Measurements from ENCODE around the gene INSR. TPM values are rescaled to one million over a fixed set of nuclear protein-coding genes. Genes with fewer than 3 reads are reported as not detected.

Gene INSR
- total RNA-seq, 3 donors from 2014 or later (not counting 1 experiment from before 2014, with no cell fraction given) = 0.50 to 4.9 (median 2.0) TPM

- Histone ChIP-seq H3K4me1 (ENCODE audit: control insufficient read depth, insufficient read depth, low read length) (peaks cover under 1% of the 10 kb centered on the region), H3K36me3 (ENCODE audit: control insufficient read depth, insufficient read depth, low read length) (no peaks in the 10 kb centered on the region), H3K27ac (ENCODE audit: low read length) (no peak overlapping the region), H3K9me3 (ENCODE audit: control insufficient read depth, insufficient read depth, low read length) (no peaks in the 10 kb centered on the region), H3K4me3 (ENCODE audit: low read length) (no peak overlapping the region), H3K27me3 (ENCODE audit: control insufficient read depth, insufficient read depth, low read length) (no peaks in the 10 kb centered on the region)
- H3K36me3 Mint-ChIP-seq = no peaks in the 10 kb centered on the region
- intact Hi-C loops (cut with micrococcal nuclease) = no loop called here
- no peak for DNase-seq
- H3K27ac Mint-ChIP-seq = no peak overlapping the region
- TF ChIP-seq, protein P1, sequence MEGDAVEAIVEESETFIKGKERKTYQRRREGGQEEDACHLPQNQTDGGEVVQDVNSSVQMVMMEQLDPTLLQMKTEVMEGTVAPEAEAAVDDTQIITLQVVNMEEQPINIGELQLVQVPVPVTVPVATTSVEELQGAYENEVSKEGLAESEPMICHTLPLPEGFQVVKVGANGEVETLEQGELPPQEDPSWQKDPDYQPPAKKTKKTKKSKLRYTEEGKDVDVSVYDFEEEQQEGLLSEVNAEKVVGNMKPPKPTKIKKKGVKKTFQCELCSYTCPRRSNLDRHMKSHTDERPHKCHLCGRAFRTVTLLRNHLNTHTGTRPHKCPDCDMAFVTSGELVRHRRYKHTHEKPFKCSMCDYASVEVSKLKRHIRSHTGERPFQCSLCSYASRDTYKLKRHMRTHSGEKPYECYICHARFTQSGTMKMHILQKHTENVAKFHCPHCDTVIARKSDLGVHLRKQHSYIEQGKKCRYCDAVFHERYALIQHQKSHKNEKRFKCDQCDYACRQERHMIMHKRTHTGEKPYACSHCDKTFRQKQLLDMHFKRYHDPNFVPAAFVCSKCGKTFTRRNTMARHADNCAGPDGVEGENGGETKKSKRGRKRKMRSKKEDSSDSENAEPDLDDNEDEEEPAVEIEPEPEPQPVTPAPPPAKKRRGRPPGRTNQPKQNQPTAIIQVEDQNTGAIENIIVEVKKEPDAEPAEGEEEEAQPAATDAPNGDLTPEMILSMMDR (IDR thresholded peaks at IDR 0.05) = no peak
- H3K4me1 Mint-ChIP-seq = peaks cover 0 to 2% of the 10 kb centered on the region in 2 donors
- ATAC-seq = peak in 1 of 3 donors; percentile 35
- no peaks in the 10 kb centered on the region for H3K9me3 Mint-ChIP-seq
- no peaks in the 10 kb centered on the region for H3K27me3 Mint-ChIP-seq (ENCODE audit: low read depth in 2 of 2)
- H3K4me3 Mint-ChIP-seq = no peak overlapping the region
Measured at GRCh38 chr19:7104747-7105447, 189.3 kb downstream of the INSR start.

DNA sequence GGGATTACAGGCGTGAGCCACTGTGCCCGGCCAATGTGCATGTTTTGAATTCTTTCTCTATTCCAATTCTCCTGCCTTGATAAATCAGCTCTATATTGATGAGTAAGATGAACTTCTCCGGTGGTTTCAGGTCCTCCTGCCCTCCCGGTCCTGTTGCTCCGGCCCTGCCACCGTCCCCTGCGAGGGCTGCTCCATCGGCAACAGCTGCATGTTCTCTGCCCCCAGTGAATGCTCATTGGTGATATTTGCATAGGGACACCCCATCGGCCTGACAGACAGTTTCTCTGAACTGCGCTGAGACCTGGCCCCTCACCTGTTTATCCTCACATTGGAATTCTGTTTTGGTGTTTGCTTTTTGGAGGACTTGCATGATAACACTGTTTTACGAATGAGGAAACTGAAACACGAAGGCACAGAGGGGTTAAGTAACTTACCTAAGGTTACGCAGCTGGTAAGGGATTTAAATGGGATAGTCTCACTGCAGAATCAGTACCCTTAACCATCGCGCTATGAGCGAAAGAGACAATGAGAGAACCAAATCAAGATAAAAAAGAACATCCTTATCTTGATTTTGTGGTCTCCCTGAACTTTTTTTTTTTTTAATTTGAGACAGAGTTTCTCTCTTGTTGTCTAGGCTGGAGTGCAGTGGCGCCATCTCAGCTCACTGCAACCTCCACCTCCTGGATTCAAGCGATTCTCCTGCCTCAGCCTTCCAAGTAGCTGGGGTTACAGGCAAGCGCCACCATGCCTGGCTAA, 192.5 kb downstream of the INSR start:
- Mint-ChIP-seq H3K4me1 (peaks cover 10 to 20% of the 10 kb centered on the region in 2 donors), H3K27ac (no peak overlapping the region), H3K27me3 (ENCODE audit: low read depth in 2 of 2) (no peaks in the 10 kb centered on the region), H3K36me3 (no peaks in the 10 kb centered on the region), H3K4me3 (peak overlapping the region; percentile 49), H3K9me3 (peaks cover 2 to 6% of the 10 kb centered on the region in 2 donors)
- H3K36me3 ChIP-seq (ENCODE audit: control insufficient read depth, insufficient read depth, low read length) = no peaks in the 10 kb centered on the region
- ATAC-seq (no peak), DNase-seq (peak in 1 of 2 donors; percentile 48)
- no peak overlapping the region for H3K4me3 ChIP-seq (ENCODE audit: low read length)
- no peak overlapping the region for H3K27ac ChIP-seq (ENCODE audit: low read length)
- peaks cover 10% of the 10 kb centered on the region for H3K4me1 ChIP-seq (ENCODE audit: control insufficient read depth, insufficient read depth, low read length)
- peaks cover 12% of the 10 kb centered on the region for H3K9me3 ChIP-seq (ENCODE audit: control insufficient read depth, insufficient read depth, low read length)
- TF ChIP-seq, protein P1 (IDR thresholded peaks at IDR 0.05) = no peak
- H3K27me3 ChIP-seq (ENCODE audit: control insufficient read depth, insufficient read depth, low read length) = no peaks in the 10 kb centered on the region
- WGBS (ENCODE audit: insufficient coverage) = 80% methylated on average over 16 of the region's 19 CpGs
- intact Hi-C loops (cut with micrococcal nuclease) = loop anchor here (1.0 kb wide), 3 partner anchors 240 to 698 kb away; no protein-coding TSS in a partner anchor

GRCh38 chr19:7099597-7099921, 194.7 kb downstream of the INSR start:
- peaks cover 10% of the 10 kb centered on the region for H3K4me1 ChIP-seq (ENCODE audit: control insufficient read depth, insufficient read depth, low read length)
- Mint-ChIP-seq H3K4me1 (peaks cover 10 to 20% of the 10 kb centered on the region in 2 donors), H3K27me3 (ENCODE audit: low read depth in 2 of 2) (no peaks in the 10 kb centered on the region), H3K36me3 (peaks cover 7% of the 10 kb centered on the region), H3K9me3 (peaks cover 6 to 10% of the 10 kb centered on the region in 2 donors), H3K27ac (peak overlapping the region; percentile 86 to 97), H3K4me3 (peak overlapping the region; percentile 86)
- DNase-seq (no peak), ATAC-seq (no peak)
- no peaks in the 10 kb centered on the region for H3K27me3 ChIP-seq (ENCODE audit: control insufficient read depth, insufficient read depth, low read length)
- no peaks in the 10 kb centered on the region for H3K36me3 ChIP-seq (ENCODE audit: control insufficient read depth, insufficient read depth, low read length)
- H3K4me3 ChIP-seq (ENCODE audit: low read length) = peak overlapping the region; percentile 68
- H3K9me3 ChIP-seq (ENCODE audit: control insufficient read depth, insufficient read depth, low read length) = peaks cover 32% of the 10 kb centered on the region
- 9% methylated on average over 8 of the region's 9 CpGs for WGBS (ENCODE audit: insufficient coverage)
- TF ChIP-seq, protein P1 (IDR thresholded peaks at IDR 0.05) = no peak
- peak overlapping the region; percentile 91 for H3K27ac ChIP-seq (ENCODE audit: low read length)
- intact Hi-C loops (cut with micrococcal nuclease) = no loop called here

All from natural killer cell (primary cell).